Gastroesophageal sphincter (tissue), 4 donors: Measurements from ENCODE around the gene PRR20G. TPM values are rescaled to one million over a fixed set of nuclear protein-coding genes. Genes with fewer than 3 reads are reported as not detected.

Experiments used
- ATAC-seq: fragments of 150-250 bp; one replicate; pipeline ENCODE4 v1.9.1; 2016; ENCODE audit warnings: mild to moderate bottlenecking, moderate library complexity
- H3K27ac ChIP-seq, 4 donors: fragments of 200-600 bp; sonication (generic) in 3 of 4; 1 replicate in 3 of 4; 2 replicates in 1 of 4; pipeline ENCODE4 v1.5.1; 2016 to 2019
- H3K27me3 ChIP-seq: fragments of 200-600 bp; sonication (generic); one replicate; pipeline ENCODE4 v1.5.1; 2019
- H3K36me3 ChIP-seq, 2 donors: fragments of 200-600 bp; sonication (generic); one replicate each; pipeline ENCODE4 v1.5.1; 2019; ENCODE audit warnings: control low read depth in 1 of 2
- H3K4me1 ChIP-seq, 3 donors: fragments of 200-600 bp; sonication (generic); 1 replicate in 2 of 3; 2 replicates in 1 of 3; pipeline ENCODE4 v1.5.1; 2016 to 2019; ENCODE audit warnings: control low read depth in 2 of 3
- H3K4me3 ChIP-seq, 2 donors: fragments of 200-600 bp; sonication (generic); one replicate each; pipeline ENCODE4 v1.5.1; 2019; ENCODE audit warnings: mild to moderate bottlenecking in 1 of 2, moderate library complexity in 1 of 2
- H3K9me3 ChIP-seq, 3 donors: fragments of 200-600 bp; sonication (generic); one replicate each; pipeline ENCODE4 v1.5.1; 2017 to 2019; ENCODE audit warnings: control low read depth in 2 of 3
- CTCF ChIP-seq, 4 experiments: fragments of 200-600 bp in 2 of 4; fragments of 450-650 bp in 2 of 4; sonication (generic) in 1 of 4; IDR thresholded peaks; one replicate each; pipeline ENCODE4 v1.5.1; 2017 to 2019; ENCODE audit warnings: antibody characterized with exemption in 4 of 4, mild to moderate bottlenecking in 2 of 4, moderate library complexity in 2 of 4
- EP300 ChIP-seq: sonication (generic); formaldehyde crosslinking; IDR thresholded peaks from one replicate; pipeline ENCODE4 v1.6.1; 2017; ENCODE audit warnings: antibody characterized with exemption, mild to moderate bottlenecking
- POLR2A ChIP-seq, 2 donors: fragments of 450-650 bp; IDR thresholded peaks; one replicate each; pipeline ENCODE4 v1.6.1; 2017; ENCODE audit warnings: antibody characterized with exemption in 2 of 2, mild to moderate bottlenecking in 2 of 2, moderate library complexity in 1 of 2
- POLR2AphosphoS5 ChIP-seq: sonication (generic); formaldehyde crosslinking; IDR thresholded peaks from one replicate; pipeline ENCODE4 v1.6.1; 2017; ENCODE audit warnings: antibody characterized with exemption
- WGBS, 2 donors: methylation state at CpG; one replicate each; pipeline ENCODE4 v1.1.5; 2018; ENCODE audit warnings: low coverage in 1 of 2; 5-methylcytosine and 5-hydroxymethylcytosine counted together
- total RNA-seq, 4 donors: library from RNA; depleted of rRNA; stranded (reverse); fragments of >200 nt; gene quantifications; one replicate each; pipeline ENCODE4 v1.1.0, GENCODE V29; 2016

PRR20G gene
- total RNA-seq, 4 donors from 2014 or later, result not detected

- Histone ChIP-seq H3K27ac (no peak overlapping the region), H3K27me3 (peaks cover 14% of the 10 kb centered on the region), H3K36me3 (no peaks in the 10 kb centered on the region), H3K4me1 (no peaks in the 10 kb centered on the region), H3K4me3 (no peak overlapping the region), H3K9me3 (no peaks in the 10 kb centered on the region)
- TF ChIP-seq POLR2AphosphoS5 (no peak), EP300 (no peak), CTCF (IDR thresholded peaks at IDR 0.05) (no peak), POLR2A (IDR thresholded peaks at IDR 0.05) (no peak)
- WGBS, 2 donors, result 89 to 95% methylated on average over 2 to 4 of the region's 4 CpGs
- ATAC-seq, result no peak
These were observed 2.1 kb upstream of the PRR20G start for GRCh38 chr3:127289706-127290575.

- WGBS, 2 donors, result 79 to 84% methylated on average over 10 to 12 of the region's 23 CpGs
- Histone ChIP-seq H3K36me3 (no peaks in the 10 kb centered on the region), H3K4me1 (no peaks in the 10 kb centered on the region), H3K27ac (no peak overlapping the region), H3K27me3 (peaks cover 11% of the 10 kb centered on the region), H3K9me3 (no peaks in the 10 kb centered on the region), H3K4me3 (no peak overlapping the region)
- TF ChIP-seq POLR2AphosphoS5 (no peak), POLR2A (IDR thresholded peaks at IDR 0.05) (no peak), EP300 (no peak), CTCF (IDR thresholded peaks at IDR 0.05) (no peak)
- no peak for ATAC-seq
These were observed 1.3 kb upstream of the PRR20G start for GRCh38 chr3:127288921-127289705.

GRCh38 chr3:127288343-127288742, 497 bp upstream of the PRR20G start:
- Histone ChIP-seq H3K27me3 (peaks cover 10% of the 10 kb centered on the region), H3K36me3 (no peaks in the 10 kb centered on the region), H3K4me3 (no peak overlapping the region), H3K27ac (no peak overlapping the region), H3K4me1 (no peaks in the 10 kb centered on the region), H3K9me3 (no peaks in the 10 kb centered on the region)
- ATAC-seq, result no peak
- 82 to 90% methylated on average over 5 to 13 of the region's 17 CpGs for WGBS, 2 donors
- TF ChIP-seq EP300 (no peak), CTCF (IDR thresholded peaks at IDR 0.05) (no peak), POLR2AphosphoS5 (no peak), POLR2A (IDR thresholded peaks at IDR 0.05) (no peak)

- no peaks in the 10 kb centered on the region for H3K4me1 ChIP-seq
- 68 to 76% methylated on average over 8 to 9 of the region's 9 CpGs for WGBS, 2 donors
- no peak overlapping the region for H3K4me3 ChIP-seq
- H3K9me3 ChIP-seq, result no peaks in the 10 kb centered on the region
- peaks cover 14% of the 10 kb centered on the region for H3K27me3 ChIP-seq
- no peak overlapping the region for H3K27ac ChIP-seq
- TF ChIP-seq EP300, result no peak
- no peaks in the 10 kb centered on the region for H3K36me3 ChIP-seq
- no peak for ATAC-seq
These were observed 1.2 kb downstream of the PRR20G start for GRCh38 chr3:127286571-127287140.

- Histone ChIP-seq H3K27ac (no peak overlapping the region), H3K9me3 (no peaks in the 10 kb centered on the region), H3K4me1 (no peaks in the 10 kb centered on the region), H3K27me3 (peaks cover 21% of the 10 kb centered on the region), H3K4me3 (no peak overlapping the region), H3K36me3 (no peaks in the 10 kb centered on the region)
- TF ChIP-seq EP300 (no peak), POLR2AphosphoS5 (no peak), CTCF (IDR thresholded peaks at IDR 0.05) (no peak), POLR2A (IDR thresholded peaks at IDR 0.05) (no peak)
- WGBS, 2 donors, result 100% methylated on average over 1 of the region's 12 CpGs; no CpG with 5 or more reads in 1 of the 2 donors
- ATAC-seq, result no peak
These were observed 3.6 kb downstream of the PRR20G start for GRCh38 chr3:127284258-127284657.
